Activated CD8-positive, alpha-beta T cell treated with anti-CD3 and anti-CD28 coated beads, Interleukin-2, amount 10 ng/mL, durations not matched to agents 7 days and 5 days (primary cell): ENCODE data around the gene TRIM47. TPM values are rescaled to one million over a fixed set of nuclear protein-coding genes. Genes with fewer than 3 reads are reported as not detected.
A peak's percentile ranks its signal among the peaks of the same experiment; 100 is the strongest.

Experiments used
- ATAC-seq: fragments of 150-1000 bp; cut with Tn5 transposase; one replicate; pipeline ENCODE4 v1.10.0; 2021; ENCODE audit warnings: moderate library complexity
- CTCF ChIA-PET: fragments of 350-600 bp; sonication (Branson Sonifier 250); formaldehyde crosslinking; loops from one replicate; lab custom pipeline; 2021; ENCODE audit warnings: antibody characterized with exemption; lab: Charles Lee
- POLR2A ChIA-PET: fragments of 350-600 bp; sonication (Branson Sonifier 250); formaldehyde crosslinking; loops from one replicate; lab custom pipeline; 2021; ENCODE audit warnings: antibody characterized with exemption; lab: Charles Lee
- DNase-seq: peaks from one replicate; pipeline ENCODE4 v3.0.0-alpha.2; 2020
- H3K27ac Mint-ChIP-seq: one replicate; pipeline ENCODE4 v1.8.0; 2021; ENCODE audit warnings: mild to moderate bottlenecking, mixed read lengths
- H3K27me3 Mint-ChIP-seq: one replicate; pipeline ENCODE4 v1.8.0; 2021; ENCODE audit warnings: low read depth, mixed read lengths
- H3K36me3 Mint-ChIP-seq: one replicate; pipeline ENCODE4 v1.8.0; 2021; ENCODE audit warnings: low read depth, mixed read lengths
- H3K4me1 Mint-ChIP-seq: one replicate; pipeline ENCODE4 v1.8.0; 2021; ENCODE audit warnings: low read depth, mixed read lengths
- H3K4me3 Mint-ChIP-seq: one replicate; pipeline ENCODE4 v1.8.0; 2021; ENCODE audit warnings: mild to moderate bottlenecking, mixed read lengths
- H3K9me3 Mint-ChIP-seq: one replicate; pipeline ENCODE4 v1.8.0; 2022; ENCODE audit warnings: mixed read lengths; ENCODE audit not compliant: insufficient read depth
- total RNA-seq, 2 experiments: library from RNA; stranded (reverse); gene quantifications; one replicate each; pipeline ENCODE4 v1.2.3, GENCODE V29; 2021

The TRIM47 gene
- total RNA-seq, 2 experiments from 2014 or later, result 31.4 to 36.8 TPM

DNA sequence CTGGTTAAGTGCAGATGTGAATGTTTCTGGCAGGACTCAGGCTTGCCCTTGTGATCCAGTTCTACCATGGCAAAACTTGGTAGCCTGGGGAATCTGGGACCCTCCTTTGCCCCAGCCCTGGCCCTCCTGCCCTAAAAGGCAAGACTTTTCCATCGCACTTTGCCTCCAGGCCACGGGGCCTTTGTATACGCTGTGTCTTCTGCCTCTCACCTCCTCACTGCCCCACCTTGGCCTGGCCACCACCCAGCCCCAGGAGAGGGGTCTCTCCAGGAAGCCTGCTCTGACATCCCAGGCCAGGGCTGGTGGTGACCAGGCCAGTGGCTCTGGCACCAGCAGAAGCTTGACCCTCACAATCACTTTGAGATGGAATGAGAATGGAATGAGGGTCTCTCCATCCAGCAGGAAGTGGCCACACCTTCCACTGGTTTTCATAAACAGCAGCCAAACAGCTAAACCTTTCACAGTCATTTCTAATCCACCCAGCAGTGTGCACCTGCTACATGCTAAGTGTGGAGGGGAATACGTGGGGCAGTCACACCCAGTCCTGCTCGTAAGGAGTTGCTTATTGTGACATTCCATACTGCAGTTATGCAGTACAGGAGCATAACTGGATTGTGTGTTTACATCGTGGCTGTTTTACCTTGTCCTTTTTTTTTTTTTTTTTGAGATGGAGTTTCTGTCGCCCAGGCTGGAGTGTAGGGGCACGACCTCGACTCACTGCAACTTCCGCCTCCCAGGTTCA lies 27.9 kb upstream of the TRIM47 start:
- DNase-seq (no peak), ATAC-seq (no peak)
- no peaks in the 10 kb centered on the region for H3K9me3 Mint-ChIP-seq
- peak overlapping the region; percentile 63 for H3K27ac Mint-ChIP-seq
- ChIA-PET CTCF (interaction anchor here (0.7 to 4.0 kb wide), 15 partner anchors 9 to 221 kb away, joined by 3 to 69 read pairs (median 7); partner anchors contain the start of genes CDK3, TRIM65 and WBP2), POLR2A (interaction anchor here (0.5 to 0.6 kb wide), 3 partner anchors 101 to 652 kb away, joined by 3 read pairs; partner anchors contain the start of gene SMIM5)
- H3K4me3 Mint-ChIP-seq, result peak overlapping the region; percentile 40
- peaks cover 29% of the 10 kb centered on the region for H3K4me1 Mint-ChIP-seq
- peaks cover 12% of the 10 kb centered on the region for H3K36me3 Mint-ChIP-seq
- H3K27me3 Mint-ChIP-seq, result no peaks in the 10 kb centered on the region

DNA sequence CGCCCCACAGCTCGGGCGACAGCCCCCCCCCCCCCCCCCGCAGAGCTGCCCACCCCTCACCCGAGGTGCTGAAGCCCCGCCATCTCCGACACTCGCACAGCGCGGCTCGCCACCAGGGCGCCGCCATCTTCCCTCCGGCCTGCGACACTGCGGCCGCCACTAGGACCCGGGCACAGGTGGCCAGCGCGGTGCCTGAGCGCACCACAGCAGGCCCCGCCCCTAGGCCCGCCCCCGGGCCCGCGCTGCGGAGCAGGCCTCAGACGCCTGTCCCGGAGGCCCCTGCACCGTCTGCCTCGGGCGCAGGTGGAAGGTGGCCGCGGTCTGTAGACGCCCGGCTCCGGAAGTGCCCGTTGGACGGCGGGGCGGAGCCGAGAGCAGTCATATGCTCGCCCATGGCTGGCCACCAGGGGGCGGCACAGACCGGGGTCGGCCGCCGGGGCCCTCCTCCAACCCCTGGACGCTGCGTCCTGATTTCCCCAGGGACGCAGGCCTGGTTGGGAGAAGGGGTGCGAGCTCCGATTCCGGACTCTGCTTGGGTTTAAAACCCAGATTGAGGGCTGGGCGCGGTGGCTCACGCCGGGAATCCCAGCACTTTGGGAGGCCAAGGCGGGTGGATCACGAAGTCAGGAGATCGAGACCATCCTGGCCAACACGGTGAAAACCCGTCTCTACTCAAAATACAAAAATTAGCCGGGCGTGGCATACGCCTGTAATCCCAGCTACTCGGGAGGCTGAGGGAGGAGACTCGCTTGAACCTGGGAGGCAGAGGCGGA lies 26.6 kb upstream of the TRIM47 start, which contains the start of gene MRPL38:
Gene MRPL38 (minus strand): TSS at position 136 of the 773 bp plus-strand sequence. CDS start 9 bp downstream, at position 127.
- peaks cover 19% of the 10 kb centered on the region for H3K36me3 Mint-ChIP-seq
- DNase-seq (peak; percentile 96), ATAC-seq (peak; percentile 99)
- ChIA-PET POLR2A (interaction anchor here (0.6 to 1.2 kb wide), 8 partner anchors 9 to 128 kb away, joined by 3 to 5 read pairs (median 3); partner anchors contain the start of genes FBF1 and UNK), CTCF (interaction anchor here (0.7 to 4.0 kb wide), 21 partner anchors 9 to 222 kb away, joined by 3 to 69 read pairs (median 5); partner anchors contain the start of genes CDK3, TRIM65 and WBP2)
- peak within 1 kb of the TSS; percentile 94 for H3K4me3 Mint-ChIP-seq
- no peaks in the 10 kb centered on the region for H3K27me3 Mint-ChIP-seq
- no peaks in the 10 kb centered on the region for H3K9me3 Mint-ChIP-seq
- peak within 1 kb of the TSS; percentile 90 for H3K27ac Mint-ChIP-seq
- H3K4me1 Mint-ChIP-seq, result peaks cover 25% of the 10 kb centered on the region

DNA sequence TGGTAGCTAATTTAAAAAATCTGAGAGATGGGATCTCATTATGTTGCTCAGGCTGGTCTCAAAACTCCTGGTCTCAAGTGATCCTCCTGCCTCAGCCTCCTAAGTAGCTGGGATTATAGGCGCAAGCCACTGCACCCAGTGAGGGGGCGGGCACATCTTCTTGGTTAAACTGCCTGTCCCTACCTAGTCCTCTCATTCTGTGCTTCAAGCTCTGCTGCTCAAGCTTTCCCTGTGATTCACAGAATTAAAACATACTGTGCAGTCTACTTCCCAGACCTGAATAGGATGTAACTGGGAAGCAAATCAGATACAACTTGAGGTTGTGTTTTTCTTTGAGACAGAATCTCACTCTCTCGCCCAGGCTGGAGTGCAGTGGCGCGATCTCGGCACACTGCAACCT lies 24.0 kb upstream of the TRIM47 start:
- Mint-ChIP-seq H3K36me3 (peaks cover 33% of the 10 kb centered on the region), H3K9me3 (no peaks in the 10 kb centered on the region), H3K4me1 (peaks cover 24% of the 10 kb centered on the region), H3K27me3 (no peaks in the 10 kb centered on the region), H3K4me3 (no peak overlapping the region), H3K27ac (no peak overlapping the region)
- DNase-seq (no peak), ATAC-seq (no peak)
- ChIA-PET CTCF (interaction anchor here (1.1 kb wide), 1 partner anchor 112 kb away, joined by 3 read pairs; no protein-coding TSS in a partner anchor), POLR2A (interaction anchor here (1.5 to 2.1 kb wide), 2 partner anchors 9 to 24 kb away, joined by 3 to 4 read pairs; partner anchors contain the start of gene TRIM47)

GRCh38 chr17:75901727-75902126 lies 23.3 kb upstream of the TRIM47 start:
- Mint-ChIP-seq H3K9me3 (no peaks in the 10 kb centered on the region), H3K4me1 (peaks cover 27% of the 10 kb centered on the region), H3K27ac (no peak overlapping the region), H3K36me3 (peaks cover 35% of the 10 kb centered on the region), H3K27me3 (no peaks in the 10 kb centered on the region), H3K4me3 (no peak overlapping the region)
- no peak for ATAC-seq
- DNase-seq, result no peak
- CTCF ChIA-PET, result interaction anchor here (1.1 kb wide), 1 partner anchor 113 kb away, joined by 3 read pairs; no protein-coding TSS in a partner anchor
- POLR2A ChIA-PET, result interaction anchor here (2.1 kb wide), 1 partner anchor 9 kb away, joined by 4 read pairs; no protein-coding TSS in a partner anchor

DNA sequence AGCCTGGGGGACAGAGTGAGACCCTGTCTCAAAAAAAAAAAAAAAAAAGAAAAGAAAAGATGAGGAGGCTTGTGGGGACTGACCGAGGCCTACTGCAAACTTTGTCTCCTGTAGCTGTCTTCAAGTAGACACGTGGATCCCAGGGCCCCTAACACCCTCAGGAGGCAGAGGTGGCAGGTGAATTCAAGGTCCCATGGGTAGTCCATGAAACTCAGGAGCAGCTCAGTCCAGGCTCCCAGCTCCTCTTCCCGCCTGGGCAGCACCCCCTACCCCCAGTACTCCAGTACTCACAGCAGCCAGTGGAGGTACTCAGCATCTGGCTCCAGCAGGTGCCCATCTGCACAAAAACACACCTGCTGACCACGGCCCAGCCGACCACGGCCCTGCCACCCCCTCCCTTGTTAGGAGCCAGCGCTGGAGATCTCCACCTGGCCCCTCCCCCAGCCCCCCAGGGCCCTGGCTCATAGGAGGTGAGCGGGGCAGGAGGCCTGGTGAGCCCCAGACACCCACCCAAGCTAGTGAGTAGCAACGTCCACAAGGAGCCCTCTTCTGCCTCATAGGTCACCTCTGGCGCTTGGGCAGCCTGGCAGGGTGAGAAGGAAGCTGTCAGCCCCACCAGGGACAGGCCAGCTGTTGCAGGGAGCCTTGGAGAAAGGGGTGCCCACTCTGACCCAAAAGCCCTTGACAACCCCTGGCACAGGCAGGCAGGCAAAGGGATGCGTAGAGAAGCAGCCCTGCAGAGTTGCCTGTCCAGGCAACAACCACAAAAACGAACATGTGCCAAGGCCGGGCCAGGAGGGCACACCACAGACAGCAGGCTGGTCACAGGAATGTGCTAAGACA lies 22.5 kb upstream of the TRIM47 start:
- CTCF ChIA-PET, result no interaction called here
- DNase-seq (no peak), ATAC-seq (no peak)
- H3K27ac Mint-ChIP-seq, result no peak overlapping the region
- H3K4me1 Mint-ChIP-seq, result peaks cover 21% of the 10 kb centered on the region
- H3K4me3 Mint-ChIP-seq, result no peak overlapping the region
- H3K9me3 Mint-ChIP-seq, result no peaks in the 10 kb centered on the region
- no peaks in the 10 kb centered on the region for H3K27me3 Mint-ChIP-seq
- H3K36me3 Mint-ChIP-seq, result peaks cover 35% of the 10 kb centered on the region
- POLR2A ChIA-PET, result no interaction called here

DNA sequence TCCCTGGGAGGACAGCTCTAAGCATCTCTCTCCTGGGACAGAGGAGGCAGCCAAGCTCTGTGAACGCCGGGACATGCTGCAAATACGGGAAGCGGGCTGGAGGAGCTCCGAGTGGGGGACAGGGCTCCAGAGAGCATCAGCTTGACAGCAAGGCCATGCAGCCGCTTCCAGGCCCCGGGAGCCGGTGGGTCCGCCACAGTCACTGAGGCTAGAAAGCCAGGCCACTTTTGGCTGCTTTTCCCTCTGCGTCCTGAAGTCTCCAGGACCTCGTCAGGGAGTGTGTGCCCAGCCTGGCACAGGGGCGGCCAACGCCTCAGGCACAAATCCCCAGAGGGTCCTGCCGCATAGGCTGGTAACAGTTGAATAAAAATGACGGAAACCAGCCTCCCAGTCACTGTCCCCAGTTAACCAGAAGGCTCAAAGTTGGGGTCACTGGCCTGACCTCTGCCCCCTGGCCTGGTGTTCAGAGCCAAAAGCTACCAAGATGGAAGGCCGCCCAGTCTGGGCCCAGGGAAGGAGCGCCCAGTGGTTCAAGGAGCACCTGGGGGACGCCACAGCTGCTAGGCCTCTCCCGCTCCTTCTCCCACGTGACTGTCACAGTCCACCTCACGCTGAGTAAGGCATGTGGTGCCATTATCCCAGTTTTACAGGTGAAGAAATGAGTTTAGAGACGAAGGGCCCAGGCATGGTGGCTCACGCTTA lies 21.5 kb upstream of the TRIM47 start:
- Mint-ChIP-seq H3K4me1 (peaks cover 24% of the 10 kb centered on the region), H3K9me3 (no peaks in the 10 kb centered on the region), H3K27me3 (no peaks in the 10 kb centered on the region), H3K4me3 (no peak overlapping the region), H3K36me3 (peaks cover 43% of the 10 kb centered on the region), H3K27ac (peak overlapping the region; percentile 6)
- DNase-seq (no peak), ATAC-seq (no peak)
- CTCF ChIA-PET, result interaction anchor here (0.7 kb wide), 1 partner anchor 66 kb away, joined by 3 read pairs; no protein-coding TSS in a partner anchor
- POLR2A ChIA-PET, result no interaction called here

DNA sequence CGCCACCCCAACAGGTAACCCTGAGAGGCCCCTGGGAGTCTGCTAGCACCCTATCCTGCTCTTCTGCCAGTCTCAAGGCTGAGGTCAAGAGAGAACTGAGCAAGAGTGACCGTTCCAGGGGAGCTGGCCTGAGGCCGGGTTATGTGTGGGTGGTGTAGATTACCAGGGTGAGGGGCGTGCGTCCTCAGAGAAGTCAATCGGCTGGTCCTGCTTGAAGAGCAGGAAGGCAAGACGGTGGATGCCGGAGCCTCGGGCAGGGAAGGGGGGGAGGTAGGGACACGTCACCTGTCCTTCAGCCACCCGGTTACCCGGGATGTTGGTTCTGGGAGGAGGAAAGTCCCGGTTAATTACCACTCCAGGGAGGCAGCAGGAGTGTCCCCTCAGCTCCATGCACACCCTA lies 21.0 kb upstream of the TRIM47 start:
- ChIA-PET CTCF (interaction anchor here (0.7 kb wide), 1 partner anchor 67 kb away, joined by 3 read pairs; no protein-coding TSS in a partner anchor), POLR2A (no interaction called here)
- ATAC-seq, result no peak
- Mint-ChIP-seq H3K27me3 (no peaks in the 10 kb centered on the region), H3K36me3 (peaks cover 43% of the 10 kb centered on the region), H3K4me1 (peaks cover 26% of the 10 kb centered on the region), H3K27ac (no peak overlapping the region), H3K4me3 (no peak overlapping the region), H3K9me3 (no peaks in the 10 kb centered on the region)
- no peak for DNase-seq

GRCh38 chr17:75898791-75899190 lies 20.4 kb upstream of the TRIM47 start:
- ChIA-PET POLR2A (interaction anchor here (0.6 kb wide), 1 partner anchor 35 kb away, joined by 3 read pairs; no protein-coding TSS in a partner anchor), CTCF (interaction anchor here (0.7 to 5.8 kb wide), 2 partner anchors 21 to 67 kb away, joined by 3 to 80 read pairs; partner anchors contain the start of gene TRIM47)
- DNase-seq, result no peak
- H3K9me3 Mint-ChIP-seq, result no peaks in the 10 kb centered on the region
- H3K27ac Mint-ChIP-seq, result no peak overlapping the region
- ATAC-seq, result no peak
- H3K4me1 Mint-ChIP-seq, result peaks cover 28% of the 10 kb centered on the region
- no peaks in the 10 kb centered on the region for H3K27me3 Mint-ChIP-seq
- H3K4me3 Mint-ChIP-seq, result no peak overlapping the region
- peaks cover 47% of the 10 kb centered on the region for H3K36me3 Mint-ChIP-seq

GRCh38 chr17:75898065-75898464 lies 19.7 kb upstream of the TRIM47 start:
- H3K4me3 Mint-ChIP-seq, result peak overlapping the region; percentile 67
- peak overlapping the region; percentile 10 for H3K27ac Mint-ChIP-seq
- peaks cover 28% of the 10 kb centered on the region for H3K4me1 Mint-ChIP-seq
- ATAC-seq (no peak), DNase-seq (no peak)
- H3K36me3 Mint-ChIP-seq, result peaks cover 47% of the 10 kb centered on the region
- CTCF ChIA-PET, result interaction anchor here (1.1 to 5.8 kb wide), 4 partner anchors 21 to 144 kb away, joined by 3 to 80 read pairs (median 8); partner anchors contain the start of gene TRIM47
- H3K27me3 Mint-ChIP-seq, result no peaks in the 10 kb centered on the region
- POLR2A ChIA-PET, result interaction anchor here (0.6 kb wide), 1 partner anchor 35 kb away, joined by 3 read pairs; no protein-coding TSS in a partner anchor
- no peaks in the 10 kb centered on the region for H3K9me3 Mint-ChIP-seq
